Measurements from ENCODE around the gene SSH3. TPM values are rescaled to one million over a fixed set of nuclear protein-coding genes. Genes with fewer than 3 reads are reported as not detected.

SSH3 gene
- total RNA-seq, 1 donor from 2014 or later = 7.3 TPM

- no peak overlapping the region for H3K4me3 Mint-ChIP-seq (ENCODE audit: unreplicated experiment)
- H3K27ac Mint-ChIP-seq (ENCODE audit: unreplicated experiment) = peak overlapping the region; percentile 67
- TF ChIP-seq CTCF (IDR thresholded peaks at IDR 0.05; ENCODE audit: unreplicated experiment) = no peak
- no peaks in the 10 kb centered on the region for H3K9me3 Mint-ChIP-seq (ENCODE audit: unreplicated experiment)
- peaks cover 7% of the 10 kb centered on the region for H3K36me3 Mint-ChIP-seq (ENCODE audit: low read depth, unreplicated experiment)
- H3K27me3 Mint-ChIP-seq (ENCODE audit: unreplicated experiment) = peaks cover 12% of the 10 kb centered on the region
- DNase-seq (ENCODE audit: low spot score) = no peak
- peaks cover 54% of the 10 kb centered on the region for H3K4me1 Mint-ChIP-seq (ENCODE audit: unreplicated experiment)
These were observed 28.3 kb upstream of the SSH3 start for GRCh38 chr11:67274768-67275605.

DNA sequence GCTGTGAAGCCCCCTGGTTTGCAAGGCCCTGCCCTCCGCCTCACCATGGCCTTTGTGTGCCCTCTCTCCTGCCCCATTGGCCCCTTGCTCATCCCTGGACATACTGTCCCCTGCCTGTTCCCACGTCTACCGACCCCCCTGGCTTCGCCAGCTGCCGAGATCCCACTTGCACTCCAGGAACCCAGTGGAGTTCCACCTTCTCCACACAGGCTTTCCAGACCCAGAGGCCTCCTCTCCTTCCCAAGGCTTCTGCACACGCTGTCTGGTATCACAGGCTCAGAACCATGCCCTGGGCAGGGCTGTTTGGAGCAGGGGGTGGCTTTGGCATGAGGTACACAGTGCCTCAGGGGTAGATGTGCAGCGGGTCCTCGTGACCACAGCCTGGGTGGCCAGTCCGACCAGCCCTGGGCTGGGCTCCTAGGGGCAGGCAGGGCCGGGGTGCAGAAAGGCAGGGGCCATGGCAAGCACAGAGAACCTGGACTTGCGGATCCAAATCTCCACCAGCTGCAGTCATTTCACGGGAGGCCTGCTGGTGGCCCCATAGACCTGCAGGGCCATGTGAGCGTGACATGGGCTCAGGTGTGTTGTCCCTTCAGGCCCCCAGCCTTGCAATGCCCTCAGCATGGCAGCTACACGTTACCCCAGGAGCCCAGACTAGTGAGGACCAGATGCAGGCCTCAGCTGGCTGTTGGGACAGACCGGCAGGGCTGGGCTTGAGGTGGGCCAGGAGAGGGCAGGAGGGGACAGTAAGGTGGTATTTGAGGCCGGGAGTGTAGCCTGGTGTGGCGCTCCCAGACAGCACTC is 27.5 kb upstream of the SSH3 start:
- no peaks in the 10 kb centered on the region for H3K9me3 Mint-ChIP-seq (ENCODE audit: unreplicated experiment)
- TF ChIP-seq CTCF (IDR thresholded peaks at IDR 0.05; ENCODE audit: unreplicated experiment) = no peak
- peaks cover 50% of the 10 kb centered on the region for H3K4me1 Mint-ChIP-seq (ENCODE audit: unreplicated experiment)
- peak overlapping the region; percentile 34 for H3K4me3 Mint-ChIP-seq (ENCODE audit: unreplicated experiment)
- peaks cover 13% of the 10 kb centered on the region for H3K27me3 Mint-ChIP-seq (ENCODE audit: unreplicated experiment)
- H3K27ac Mint-ChIP-seq (ENCODE audit: unreplicated experiment) = peak overlapping the region; percentile 67
- H3K36me3 Mint-ChIP-seq (ENCODE audit: low read depth, unreplicated experiment) = peaks cover 8% of the 10 kb centered on the region
- DNase-seq (ENCODE audit: low spot score) = no peak

DNA sequence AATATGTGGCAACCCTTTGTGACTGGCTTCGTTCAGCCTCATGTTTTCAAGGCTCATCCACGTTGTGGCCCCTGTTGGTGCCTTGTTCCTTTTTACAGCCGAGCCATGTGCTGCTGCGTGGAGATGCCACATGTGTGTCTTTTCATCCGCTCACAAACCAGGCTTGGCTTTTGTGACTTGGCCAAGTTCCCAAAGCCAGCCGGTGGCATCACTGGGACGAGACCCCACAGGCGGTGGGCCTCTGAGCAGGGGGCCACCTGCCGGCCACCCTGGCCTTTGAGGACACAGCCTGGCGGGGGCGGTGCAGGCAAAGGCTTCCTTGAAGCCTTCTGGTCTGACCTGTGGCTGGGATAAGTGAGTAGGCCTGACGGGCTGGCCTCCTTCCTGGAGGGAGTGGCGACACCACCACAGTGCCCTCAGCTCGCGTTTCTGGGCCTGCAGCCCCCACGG is 26.5 kb upstream of the SSH3 start:
- Mint-ChIP-seq H3K27me3 (ENCODE audit: unreplicated experiment) (peaks cover 15% of the 10 kb centered on the region), H3K36me3 (ENCODE audit: low read depth, unreplicated experiment) (peaks cover 8% of the 10 kb centered on the region), H3K27ac (ENCODE audit: unreplicated experiment) (peak overlapping the region; percentile 90), H3K4me3 (ENCODE audit: unreplicated experiment) (peak overlapping the region; percentile 59), H3K4me1 (ENCODE audit: unreplicated experiment) (peaks cover 40% of the 10 kb centered on the region), H3K9me3 (ENCODE audit: unreplicated experiment) (no peaks in the 10 kb centered on the region)
- TF ChIP-seq CTCF (IDR thresholded peaks at IDR 0.05; ENCODE audit: unreplicated experiment) = no peak
- no peak for DNase-seq (ENCODE audit: low spot score)

- Mint-ChIP-seq H3K36me3 (ENCODE audit: low read depth, unreplicated experiment) (peaks cover 13% of the 10 kb centered on the region), H3K4me1 (ENCODE audit: unreplicated experiment) (peaks cover 35% of the 10 kb centered on the region), H3K27me3 (ENCODE audit: unreplicated experiment) (peaks cover 15% of the 10 kb centered on the region), H3K27ac (ENCODE audit: unreplicated experiment) (peak overlapping the region; percentile 75), H3K4me3 (ENCODE audit: unreplicated experiment) (no peak overlapping the region), H3K9me3 (ENCODE audit: unreplicated experiment) (no peaks in the 10 kb centered on the region)
- TF ChIP-seq CTCF (IDR thresholded peaks at IDR 0.05; ENCODE audit: unreplicated experiment) = no peak
- peak; percentile 65 for DNase-seq (ENCODE audit: low spot score)
These were observed 25.9 kb upstream of the SSH3 start for GRCh38 chr11:67277231-67277961.

All from endothelial cell (in vitro differentiated cells).